Calu3 (cell line): ENCODE measurements around the gene TEX55. TPM values are rescaled to one million over a fixed set of nuclear protein-coding genes. Genes with fewer than 3 reads are reported as not detected.

Source experiments
- BruUV-seq: library from RNA; stranded (reverse); fragments of 400-500 nt; replicated peaks from 2 replicates; lab custom pipeline; 2021; lab: Mats Ljungman, UMichigan
- CTCF ChIA-PET: fragments of 300-600 bp; sonication (Branson Sonifier 250); formaldehyde crosslinking; loops from one replicate; lab custom pipeline; 2022; ENCODE audit warnings: antibody characterized with exemption; lab: Charles Lee
- DNase-seq: peaks from one replicate; pipeline ENCODE4 v3.0.0; 2022
- H3K27ac Mint-ChIP-seq: one replicate; pipeline ENCODE4 v1.8.0; 2022; ENCODE audit warnings: mixed read lengths; ENCODE audit not compliant: unreplicated experiment
- H3K27me3 Mint-ChIP-seq: one replicate; pipeline ENCODE4 v1.8.0; 2022; ENCODE audit warnings: mixed read lengths; ENCODE audit not compliant: unreplicated experiment
- H3K36me3 Mint-ChIP-seq: one replicate; pipeline ENCODE4 v1.8.0; 2022; ENCODE audit warnings: mild to moderate bottlenecking, moderate library complexity, mixed read lengths; ENCODE audit not compliant: insufficient read depth, unreplicated experiment
- H3K4me1 Mint-ChIP-seq: one replicate; pipeline ENCODE4 v1.8.0; 2022; ENCODE audit warnings: mild to moderate bottlenecking, low read depth, mixed read lengths; ENCODE audit not compliant: unreplicated experiment
- H3K4me3 Mint-ChIP-seq: one replicate; pipeline ENCODE4 v1.8.0; 2022; ENCODE audit warnings: mild to moderate bottlenecking, low read depth, moderate library complexity, mixed read lengths; ENCODE audit not compliant: unreplicated experiment
- H3K9me3 Mint-ChIP-seq: one replicate; pipeline ENCODE4 v1.8.0; 2022; ENCODE audit warnings: low read depth, mixed read lengths; ENCODE audit not compliant: unreplicated experiment
- CTCF ChIP-seq: fragments of 200-600 bp; IDR thresholded peaks from one replicate; pipeline ENCODE4 v1.8.0; 2022; ENCODE audit warnings: antibody characterized with exemption; ENCODE audit not compliant: unreplicated experiment
- intact Hi-C: fragments of 100-400 bp; cut with micrococcal nuclease; formaldehyde crosslinking; loops from one replicate; pipeline ENCODE4 v1.10.0; 2022; ENCODE audit not compliant: unreplicated experiment
- total RNA-seq: library from RNA; stranded (reverse); gene quantifications from 2 replicates; pipeline ENCODE4 v1.2.3, GENCODE V29; 2022

The TEX55 gene
- total RNA-seq, 1 experiment from 2014 or later: not detected

- peak overlapping the region; percentile 64 for H3K4me3 Mint-ChIP-seq
- intact Hi-C loops: loop anchor here (5.0 kb wide), 1 partner anchor 61 kb away; no protein-coding TSS in a partner anchor
- CTCF ChIA-PET: no interaction called here
- TSS peak; percentile 3 for BruUV-seq
- H3K9me3 Mint-ChIP-seq: peaks cover 3% of the 10 kb centered on the region
- DNase-seq: peak; percentile 66
- H3K36me3 Mint-ChIP-seq: peaks cover 8% of the 10 kb centered on the region
- H3K27ac Mint-ChIP-seq: peak overlapping the region; percentile 91
- H3K27me3 Mint-ChIP-seq: no peaks in the 10 kb centered on the region
- peaks cover 51% of the 10 kb centered on the region for H3K4me1 Mint-ChIP-seq
- TF ChIP-seq CTCF: no peak
Observed at GRCh38 chr3:119175872-119176756, 30.1 kb downstream of the TEX55 start.

- no peak for DNase-seq
- peak overlapping the region; percentile 91 for H3K27ac Mint-ChIP-seq
- peaks cover 3% of the 10 kb centered on the region for H3K9me3 Mint-ChIP-seq
- H3K4me3 Mint-ChIP-seq: peak overlapping the region; percentile 64
- H3K27me3 Mint-ChIP-seq: no peaks in the 10 kb centered on the region
- intact Hi-C loops: loop anchor here (5.0 kb wide), 1 partner anchor 61 kb away; no protein-coding TSS in a partner anchor
- H3K4me1 Mint-ChIP-seq: peaks cover 51% of the 10 kb centered on the region
- no TSS peak for BruUV-seq
- CTCF ChIA-PET: no interaction called here
- peaks cover 8% of the 10 kb centered on the region for H3K36me3 Mint-ChIP-seq
- TF ChIP-seq CTCF: no peak
Observed at GRCh38 chr3:119176778-119177177, 30.8 kb downstream of the TEX55 start.

- H3K27me3 Mint-ChIP-seq: no peaks in the 10 kb centered on the region
- H3K4me1 Mint-ChIP-seq: peaks cover 52% of the 10 kb centered on the region
- no peak for TF ChIP-seq CTCF
- H3K27ac Mint-ChIP-seq: peak overlapping the region; percentile 91
- H3K9me3 Mint-ChIP-seq: peaks cover 3% of the 10 kb centered on the region
- BruUV-seq: no TSS peak
- CTCF ChIA-PET: no interaction called here
- peaks cover 8% of the 10 kb centered on the region for H3K36me3 Mint-ChIP-seq
- intact Hi-C loops: loop anchor here (5.0 kb wide), 1 partner anchor 60 kb away; no protein-coding TSS in a partner anchor
- DNase-seq: no peak
- H3K4me3 Mint-ChIP-seq: no peak overlapping the region
Observed at GRCh38 chr3:119177321-119177720, 31.4 kb downstream of the TEX55 start.

- Mint-ChIP-seq H3K27ac (peak overlapping the region; percentile 90), H3K27me3 (no peaks in the 10 kb centered on the region), H3K36me3 (peaks cover 8% of the 10 kb centered on the region), H3K9me3 (peaks cover 3% of the 10 kb centered on the region), H3K4me3 (no peak overlapping the region), H3K4me1 (peaks cover 80% of the 10 kb centered on the region)
- peak; percentile 83 for DNase-seq
- no TSS peak for BruUV-seq
- CTCF ChIA-PET: interaction anchor here (0.9 kb wide), 1 partner anchor 20 kb away, joined by 3 read pairs; no protein-coding TSS in a partner anchor
- no peak for TF ChIP-seq CTCF
- intact Hi-C loops: loop anchor here (5.0 kb wide), 1 partner anchor 34 kb away; the partner anchor contains the start of gene TEX55
Observed at GRCh38 chr3:119181765-119182164, 35.8 kb downstream of the TEX55 start.
